ENCODE measurements around the gene SMCO1.
"Not testable (repeated sequence)": the region's sequence is repeated elsewhere in the genome, so short reads cannot be mapped to it uniquely, and the experiment has no call there.

Gene SMCO1

GRCh38 chr3:196498297-196498696 lies 16.8 kb downstream of the SMCO1 start:
- in situ Hi-C loops (cut with MboI; ENCODE audit: low sequenced_read_pairs): no loop called here

- in situ Hi-C loops (cut with MboI; ENCODE audit: low sequenced_read_pairs): no loop called here
Measured at GRCh38 chr3:196496183-196496582, 19.0 kb downstream of the SMCO1 start.

GRCh38 chr3:196493292-196493691 lies 21.9 kb downstream of the SMCO1 start:
- in situ Hi-C loops (cut with MboI; ENCODE audit: low sequenced_read_pairs): no loop called here

- in situ Hi-C loops (cut with MboI; ENCODE audit: low sequenced_read_pairs): no loop called here
Measured at GRCh38 chr3:196492080-196492479, 23.1 kb downstream of the SMCO1 start.

GRCh38 chr3:196489747-196490146 lies 25.4 kb downstream of the SMCO1 start:
- in situ Hi-C loops (cut with MboI; ENCODE audit: low sequenced_read_pairs): no loop called here

GRCh38 chr3:196486263-196486662 lies 28.9 kb downstream of the SMCO1 start:
- in situ Hi-C loops (cut with MboI; ENCODE audit: low sequenced_read_pairs): no loop called here

GRCh38 chr3:196477678-196478077 lies 37.5 kb downstream of the SMCO1 start:
- in situ Hi-C loops (cut with MboI; ENCODE audit: low sequenced_read_pairs): no loop called here

GRCh38 chr3:196472286-196472685 lies 42.9 kb downstream of the SMCO1 start:
- in situ Hi-C loops (cut with MboI; ENCODE audit: low sequenced_read_pairs): no loop called here

- in situ Hi-C loops (cut with MboI; ENCODE audit: low sequenced_read_pairs): no loop called here
Measured at GRCh38 chr3:196471551-196471950, 43.6 kb downstream of the SMCO1 start.

- in situ Hi-C loops (cut with MboI; ENCODE audit: low sequenced_read_pairs): not testable (repeated sequence)
Measured at GRCh38 chr3:196470182-196470581, 45.0 kb downstream of the SMCO1 start.

GRCh38 chr3:196463804-196464203 lies 51.3 kb downstream of the SMCO1 start:
- in situ Hi-C loops (cut with MboI; ENCODE audit: low sequenced_read_pairs): no loop called here

- in situ Hi-C loops (cut with MboI; ENCODE audit: low sequenced_read_pairs): no loop called here
Measured at GRCh38 chr3:196463478-196463756, 51.7 kb downstream of the SMCO1 start.

- in situ Hi-C loops (cut with MboI; ENCODE audit: low sequenced_read_pairs): not testable (repeated sequence)
Measured at GRCh38 chr3:196462680-196463477, 52.3 kb downstream of the SMCO1 start.

GRCh38 chr3:196458063-196458462 lies 57.1 kb downstream of the SMCO1 start:
- in situ Hi-C loops (cut with MboI; ENCODE audit: low sequenced_read_pairs): no loop called here

GRCh38 chr3:196457470-196457869 lies 57.7 kb downstream of the SMCO1 start:
- in situ Hi-C loops (cut with MboI; ENCODE audit: low sequenced_read_pairs): not testable (repeated sequence)

Data from hTERT RPE-1 (cell line).